NCI-H69 (cell line): Measurements from ENCODE around the gene SPTBN1.
"Not testable (repeated sequence)": the region's sequence is repeated elsewhere in the genome, so short reads cannot be mapped to it uniquely, and the experiment has no call there.

Source experiments
- DNase-seq: peaks from one replicate; lab custom pipeline; 2025; lab: John Stamatoyannopoulos, UW

SPTBN1 gene

GRCh38 chr2:54470266-54470938, 14.3 kb downstream of the SPTBN1 start:
- no peak for DNase-seq

GRCh38 chr2:54471221-54471711, 15.1 kb downstream of the SPTBN1 start:
- peak; percentile 45 for DNase-seq

- no peak for DNase-seq
Observed at GRCh38 chr2:54473851-54474250, 17.7 kb downstream of the SPTBN1 start.

GRCh38 chr2:54475285-54475684, 19.2 kb downstream of the SPTBN1 start:
- no peak for DNase-seq

- DNase-seq: no peak
Observed at GRCh38 chr2:54475919-54476318, 19.8 kb downstream of the SPTBN1 start.

- no peak for DNase-seq
Observed at GRCh38 chr2:54476852-54477251, 20.7 kb downstream of the SPTBN1 start.

GRCh38 chr2:54477896-54478295, 21.8 kb downstream of the SPTBN1 start:
- DNase-seq: no peak

GRCh38 chr2:54478899-54479298, 22.8 kb downstream of the SPTBN1 start:
- no peak for DNase-seq

- no peak for DNase-seq
Observed at GRCh38 chr2:54479424-54479823, 23.3 kb downstream of the SPTBN1 start.

- peak; percentile 87 for DNase-seq
Observed at GRCh38 chr2:54480025-54480424, 23.9 kb downstream of the SPTBN1 start.

GRCh38 chr2:54481686-54482085, 25.6 kb downstream of the SPTBN1 start:
- no peak for DNase-seq

- DNase-seq: peak; percentile 4
Observed at GRCh38 chr2:54482715-54483114, 26.6 kb downstream of the SPTBN1 start.

GRCh38 chr2:54483426-54483825, 27.3 kb downstream of the SPTBN1 start:
- DNase-seq: peak; percentile 10

- not testable (repeated sequence) for DNase-seq
Observed at GRCh38 chr2:54485756-54486155, 29.6 kb downstream of the SPTBN1 start.

- DNase-seq: no peak
Observed at GRCh38 chr2:54486766-54487165, 30.6 kb downstream of the SPTBN1 start.

- no peak for DNase-seq
Observed at GRCh38 chr2:54490863-54491262, 34.7 kb downstream of the SPTBN1 start.

GRCh38 chr2:54492335-54492734, 36.2 kb downstream of the SPTBN1 start:
- DNase-seq: no peak

GRCh38 chr2:54494087-54494486, 38.0 kb downstream of the SPTBN1 start:
- DNase-seq: no peak

- no peak for DNase-seq
Observed at GRCh38 chr2:54496920-54497319, 40.8 kb downstream of the SPTBN1 start.

- peak; percentile 75 for DNase-seq
Observed at GRCh38 chr2:54497763-54498680, 41.9 kb downstream of the SPTBN1 start.

- DNase-seq: no peak
Observed at GRCh38 chr2:54499661-54500060, 43.5 kb downstream of the SPTBN1 start.

- no peak for DNase-seq
Observed at GRCh38 chr2:54500404-54501205, 44.5 kb downstream of the SPTBN1 start.
